ENCODE results near the gene SYNGR2.

- no peak for TF ChIP-seq POLR2A (IDR thresholded peaks at IDR 0.05)
- TF ChIP-seq CTCF (IDR thresholded peaks at IDR 0.05), result no peak
Observed at GRCh38 chr17:78133179-78133951, 35.0 kb upstream of the SYNGR2 start.

All from thyroid gland (tissue), 4 donors.